B cell (primary cell): ENCODE data around the gene HDDC2. TPM values are rescaled to one million over a fixed set of nuclear protein-coding genes. Genes with fewer than 3 reads are reported as not detected.

Experiments used
- ATAC-seq: fragments of 200-7000 bp; cut with Tn5 transposase; one replicate; pipeline ENCODE4 v1.10.0; 2021; ENCODE audit warnings: low read depth, mild to moderate bottlenecking, moderate number of reproducible peaks, moderate library complexity
- CTCF ChIA-PET: fragments of 350-600 bp; sonication (Branson Sonifier 250); formaldehyde crosslinking; loops from one replicate; lab custom pipeline; 2021; ENCODE audit warnings: antibody characterized with exemption, inconsistent platforms; lab: Charles Lee
- POLR2A ChIA-PET: fragments of 350-600 bp; sonication (Branson Sonifier 250); formaldehyde crosslinking; loops from one replicate; lab custom pipeline; 2021; ENCODE audit warnings: antibody characterized with exemption; lab: Charles Lee
- DNase-seq: peaks from one replicate; pipeline ENCODE4 v3.0.0; 2013
- H2AFZ ChIP-seq: 2 replicates; pipeline ENCODE4 v1.6.1; 2012; ENCODE audit warnings: mild to moderate bottlenecking, low read depth, low read length; ENCODE audit not compliant: insufficient read depth, poor library complexity, severe bottlenecking
- H3K27ac ChIP-seq, 2 donors: 1 replicate in 1 of 2; 2 replicates in 1 of 2; pipeline ENCODE4 v1.5.1; 2012 to 2013; ENCODE audit warnings: low read length in 2 of 2, mild to moderate bottlenecking in 2 of 2, moderate library complexity in 1 of 2
- H3K27me3 ChIP-seq, 4 experiments: fragments of 200-600 bp in 1 of 4; sonication (generic) in 1 of 4; replicated peaks in 1 of 4; 1 replicate in 2 of 4; 2 replicates in 2 of 4; pipeline versions ENCODE4 v1.6.1 to v1.7.0; 2013 to 2016; ENCODE audit warnings: low read length in 3 of 4, mild to moderate bottlenecking in 2 of 4, mixed read lengths in 1 of 4, moderate library complexity in 1 of 4; ENCODE audit not compliant: insufficient read depth in 4 of 4, control insufficient read depth in 3 of 4; ENCODE audit errors: control extremely low read depth in 1 of 4
- H3K36me3 ChIP-seq, 2 experiments: replicated peaks in 1 of 2; 1 replicate in 1 of 2; 2 replicates in 1 of 2; pipeline versions ENCODE4 v1.6.1 to v1.7.1; 2013; ENCODE audit warnings: low read length in 1 of 2; ENCODE audit not compliant: insufficient read depth in 2 of 2, control insufficient read depth in 1 of 2; ENCODE audit errors: control extremely low read depth in 1 of 2, extremely low read depth in 1 of 2
- H3K4me1 ChIP-seq, 2 donors: fragments of 200-600 bp in 1 of 2; sonication (generic) in 1 of 2; 1 replicate in 1 of 2; 2 replicates in 1 of 2; pipeline versions ENCODE4 v1.5.1 to v1.6.1; 2013 to 2017; ENCODE audit warnings: low read length in 2 of 2; ENCODE audit not compliant: control insufficient read depth in 2 of 2, insufficient read depth in 2 of 2
- H3K4me2 ChIP-seq: replicated peaks from 2 replicates; pipeline ENCODE3; 2012; ENCODE audit warnings: mild to moderate bottlenecking, low read depth, low read length; ENCODE audit not compliant: poor library complexity, severe bottlenecking
- H3K4me3 ChIP-seq, 5 experiments: fragments of 200-600 bp in 1 of 5; sonication (generic) in 1 of 5; 1 replicate in 3 of 5; 2 replicates in 2 of 5; pipeline versions ENCODE4 v1.5.1 to v1.7.0; 2011 to 2016; ENCODE audit warnings: low read length in 4 of 5, mild to moderate bottlenecking in 4 of 5, low read depth in 2 of 5, control low read depth in 1 of 5, moderate library complexity in 1 of 5; ENCODE audit not compliant: insufficient read depth in 1 of 5; ENCODE audit errors: control extremely low read depth in 1 of 5, extremely low read depth in 1 of 5
- H3K79me2 ChIP-seq: fragments of 200-600 bp; sonication (generic); one replicate; pipeline ENCODE4 v1.6.0; 2016; ENCODE audit warnings: low read length; ENCODE audit not compliant: control insufficient read depth, insufficient read depth
- H3K9ac ChIP-seq: fragments of 200-600 bp; sonication (generic); 2 replicates; pipeline ENCODE4 v1.6.1; 2017; ENCODE audit warnings: mild to moderate bottlenecking, low read length, moderate library complexity
- H3K9me3 ChIP-seq, 3 donors: one replicate each; pipeline versions ENCODE4 v1.6.1 to v1.7.1; 2013; ENCODE audit warnings: low read length in 2 of 3; ENCODE audit not compliant: control insufficient read depth in 2 of 3, insufficient read depth in 1 of 3; ENCODE audit errors: control extremely low read depth in 1 of 3
- H4K20me1 ChIP-seq: 2 replicates; pipeline ENCODE4 v1.6.0; 2012; ENCODE audit warnings: mild to moderate bottlenecking, low read length; ENCODE audit not compliant: insufficient read depth, control insufficient read depth, poor library complexity, severe bottlenecking
- H3K27ac Mint-ChIP-seq: one replicate; pipeline ENCODE4 v1.8.0; 2021; ENCODE audit warnings: mixed read lengths
- H3K27me3 Mint-ChIP-seq: one replicate; pipeline ENCODE4 v1.8.0; 2021; ENCODE audit warnings: mixed read lengths
- H3K4me1 Mint-ChIP-seq: one replicate; pipeline ENCODE4 v1.8.0; 2021; ENCODE audit warnings: mixed read lengths
- H3K4me3 Mint-ChIP-seq: one replicate; pipeline ENCODE4 v1.8.0; 2021; ENCODE audit warnings: mixed read lengths
- H3K9me3 Mint-ChIP-seq: one replicate; pipeline ENCODE4 v1.8.0; 2022; ENCODE audit warnings: mixed read lengths; ENCODE audit not compliant: insufficient read depth
- EZH2 ChIP-seq: IDR thresholded peaks from 2 replicates; pipeline ENCODE4 v1.6.1; 2012; ENCODE audit warnings: borderline replicate concordance, low read depth, mild to moderate bottlenecking, moderate library complexity, low read length; ENCODE audit not compliant: insufficient read depth, poor library complexity, severe bottlenecking
- WGBS: methylation state at CpG from one replicate; pipeline ENCODE4 v1.1.5; 2013; ENCODE audit warnings: missing lambda C conversion rate; ENCODE audit not compliant: insufficient coverage; 5-methylcytosine and 5-hydroxymethylcytosine counted together
- intact Hi-C: fragments of 100-400 bp; cut with micrococcal nuclease; formaldehyde crosslinking; loops from one replicate; pipeline ENCODE4 v1.10.0; 2022
- polyA plus RNA-seq: library from polyadenylated mRNA; depleted of rRNA; stranded (reverse); fragments of >200 nt; gene quantifications from 2 replicates; pipeline ENCODE4 v1.2.3, GENCODE V29; 2012
- total RNA-seq, 2 donors: library from RNA; stranded (reverse); fragments of 120-200 nt in 1 of 2; gene quantifications; 1 replicate in 1 of 2; 2 replicates in 1 of 2; pipeline versions ENCODE4 v1.2.3 to v1.2.4, GENCODE V29; 2013 to 2022
- TF ChIP-seq, protein P1 (sequence below): fragments of 200-600 bp; IDR thresholded peaks from one replicate; pipeline ENCODE4 v1.8.0; 2022; ENCODE audit warnings: antibody characterized with exemption, mild to moderate bottlenecking

Gene HDDC2
- total and polyA plus RNA-seq, 2 donors (not counting 1 experiment from before 2014, with no cell fraction given), result 31.6 to 37.6 TPM

- DNase-seq, result no peak
- Histone ChIP-seq H3K27me3 (no peaks in the 10 kb centered on the region), H3K9ac (no peak overlapping the region), H3K4me3 (no peak overlapping the region), H3K9me3 (no peaks in the 10 kb centered on the region), H3K4me1 (no peaks in the 10 kb centered on the region), H3K4me2 (no peak overlapping the region), H3K27ac (no peak overlapping the region), H3K36me3 (peaks cover 2 to 26% of the 10 kb centered on the region in 2 experiments), H2AFZ (no peak overlapping the region), H4K20me1 (no peaks in the 10 kb centered on the region), H3K79me2 (no peaks in the 10 kb centered on the region)
- 100% methylated on average over 3 of the region's 4 CpGs for WGBS
- TF ChIP-seq, protein P1, sequence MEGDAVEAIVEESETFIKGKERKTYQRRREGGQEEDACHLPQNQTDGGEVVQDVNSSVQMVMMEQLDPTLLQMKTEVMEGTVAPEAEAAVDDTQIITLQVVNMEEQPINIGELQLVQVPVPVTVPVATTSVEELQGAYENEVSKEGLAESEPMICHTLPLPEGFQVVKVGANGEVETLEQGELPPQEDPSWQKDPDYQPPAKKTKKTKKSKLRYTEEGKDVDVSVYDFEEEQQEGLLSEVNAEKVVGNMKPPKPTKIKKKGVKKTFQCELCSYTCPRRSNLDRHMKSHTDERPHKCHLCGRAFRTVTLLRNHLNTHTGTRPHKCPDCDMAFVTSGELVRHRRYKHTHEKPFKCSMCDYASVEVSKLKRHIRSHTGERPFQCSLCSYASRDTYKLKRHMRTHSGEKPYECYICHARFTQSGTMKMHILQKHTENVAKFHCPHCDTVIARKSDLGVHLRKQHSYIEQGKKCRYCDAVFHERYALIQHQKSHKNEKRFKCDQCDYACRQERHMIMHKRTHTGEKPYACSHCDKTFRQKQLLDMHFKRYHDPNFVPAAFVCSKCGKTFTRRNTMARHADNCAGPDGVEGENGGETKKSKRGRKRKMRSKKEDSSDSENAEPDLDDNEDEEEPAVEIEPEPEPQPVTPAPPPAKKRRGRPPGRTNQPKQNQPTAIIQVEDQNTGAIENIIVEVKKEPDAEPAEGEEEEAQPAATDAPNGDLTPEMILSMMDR, result no peak
- TF ChIP-seq EZH2, result no peak
- H3K27me3 Mint-ChIP-seq, result no peaks in the 10 kb centered on the region
- no peak for ATAC-seq
- no peaks in the 10 kb centered on the region for H3K9me3 Mint-ChIP-seq
- no peak overlapping the region for H3K4me3 Mint-ChIP-seq
- intact Hi-C loops, result no loop called here
- POLR2A ChIA-PET, result no interaction called here
- no peaks in the 10 kb centered on the region for H3K4me1 Mint-ChIP-seq
- H3K27ac Mint-ChIP-seq, result no peak overlapping the region
- CTCF ChIA-PET, result no interaction called here
These were observed 31.4 kb downstream of the HDDC2 start for GRCh38 chr6:125270380-125270779.

DNA sequence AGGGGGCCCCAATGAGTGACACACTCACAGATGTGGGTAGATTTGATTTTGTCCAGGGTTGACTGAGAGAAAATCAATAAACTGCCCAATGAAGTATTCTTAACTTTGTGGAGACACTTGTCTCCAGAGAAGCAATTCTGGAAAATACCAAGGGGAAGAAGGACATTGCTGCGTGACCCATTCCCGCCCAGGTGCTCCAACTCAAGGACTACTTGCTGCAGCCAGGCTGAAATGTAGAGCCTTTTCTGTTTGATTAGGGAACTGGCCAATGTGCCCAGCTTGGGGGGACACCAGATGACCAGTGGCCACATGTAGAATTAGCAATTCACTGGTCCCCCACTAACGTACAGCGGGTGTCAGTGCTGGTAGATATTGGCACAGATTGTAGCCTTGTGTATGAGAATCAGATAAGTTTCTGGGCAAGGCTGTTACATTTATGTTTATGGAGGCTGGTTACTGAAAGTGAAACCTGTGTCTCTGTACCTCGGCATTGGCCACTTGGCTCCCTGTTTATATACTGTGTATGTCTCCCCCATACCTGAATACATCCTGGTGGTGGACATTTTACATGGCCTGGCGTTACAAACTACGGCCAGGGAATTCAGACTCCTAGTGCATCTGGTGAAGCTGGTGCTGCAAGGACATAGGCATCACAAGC, 32.3 kb downstream of the HDDC2 start:
- Histone ChIP-seq H3K9ac (no peak overlapping the region), H3K79me2 (no peaks in the 10 kb centered on the region), H4K20me1 (no peaks in the 10 kb centered on the region), H3K9me3 (no peaks in the 10 kb centered on the region), H3K4me1 (no peaks in the 10 kb centered on the region), H3K36me3 (peaks cover 2 to 21% of the 10 kb centered on the region in 2 experiments), H3K27me3 (no peaks in the 10 kb centered on the region), H3K4me2 (no peak overlapping the region), H3K4me3 (no peak overlapping the region), H3K27ac (no peak overlapping the region), H2AFZ (no peak overlapping the region)
- ATAC-seq, result no peak
- no peak for DNase-seq
- ChIA-PET CTCF (no interaction called here), POLR2A (no interaction called here)
- no peak for TF ChIP-seq EZH2
- TF ChIP-seq, protein P1, result no peak
- intact Hi-C loops, result no loop called here
- Mint-ChIP-seq H3K27me3 (no peaks in the 10 kb centered on the region), H3K4me3 (no peak overlapping the region), H3K9me3 (no peaks in the 10 kb centered on the region), H3K4me1 (no peaks in the 10 kb centered on the region), H3K27ac (no peak overlapping the region)
- 100% methylated on average over 6 of the region's 7 CpGs for WGBS
